NCI-H524 treated with DMSO at 0.1 percent for 48 hours (cell line): ENCODE data around the gene BCDIN3D.
A peak's percentile ranks its signal among the peaks of the same experiment; 100 is the strongest.
"Not testable (repeated sequence)": the region's sequence is repeated elsewhere in the genome, so short reads cannot be mapped to it uniquely, and the experiment has no call there.

Experiments used
- DNase-seq: peaks from one replicate; lab custom pipeline; 2025; lab: John Stamatoyannopoulos, UW

BCDIN3D gene

GRCh38 chr12:49842519-49843352, at the start of gene BCDIN3D:
BCDIN3D (minus strand) TSS chr12:49843106; CDS start chr12:49843087, 19 bp downstream.
- peak; percentile 40 for DNase-seq

- no peak for DNase-seq
These were observed 49.3 kb upstream of the BCDIN3D start for GRCh38 chr12:49892084-49892731.

GRCh38 chr12:49891476-49891875, 48.6 kb upstream of the BCDIN3D start:
- DNase-seq: no peak

GRCh38 chr12:49891012-49891411, 48.1 kb upstream of the BCDIN3D start:
- DNase-seq: no peak

- DNase-seq: no peak
These were observed 47.2 kb upstream of the BCDIN3D start for GRCh38 chr12:49890096-49890461.

GRCh38 chr12:49889361-49890095, 46.6 kb upstream of the BCDIN3D start:
- DNase-seq: no peak

GRCh38 chr12:49888461-49889151, 45.7 kb upstream of the BCDIN3D start:
- DNase-seq: no peak

GRCh38 chr12:49887536-49888401, 44.9 kb upstream of the BCDIN3D start:
- no peak for DNase-seq

- DNase-seq: no peak
These were observed 44.2 kb upstream of the BCDIN3D start for GRCh38 chr12:49887091-49887490.

GRCh38 chr12:49885663-49886461, 43.0 kb upstream of the BCDIN3D start:
- DNase-seq: no peak

GRCh38 chr12:49885118-49885517, 42.2 kb upstream of the BCDIN3D start:
- no peak for DNase-seq

GRCh38 chr12:49882851-49883464, 40.1 kb upstream of the BCDIN3D start:
- DNase-seq: no peak

GRCh38 chr12:49882248-49882850, 39.4 kb upstream of the BCDIN3D start:
- DNase-seq: no peak

GRCh38 chr12:49881415-49882247, 38.7 kb upstream of the BCDIN3D start:
- no peak for DNase-seq

GRCh38 chr12:49880756-49881414, 38.0 kb upstream of the BCDIN3D start:
- no peak for DNase-seq

GRCh38 chr12:49879065-49879464, 36.2 kb upstream of the BCDIN3D start:
- not testable (repeated sequence) for DNase-seq

GRCh38 chr12:49878021-49878420, 35.1 kb upstream of the BCDIN3D start:
- no peak for DNase-seq

GRCh38 chr12:49877066-49877465, 34.2 kb upstream of the BCDIN3D start:
- DNase-seq: no peak
